HT-29 (cell line): ENCODE results near the gene TMEM266. TPM values are rescaled to one million over a fixed set of nuclear protein-coding genes. Genes with fewer than 3 reads are reported as not detected.

Source experiments
- DNase-seq: peaks from one replicate; pipeline ENCODE4 v3.0.0-alpha.2; 2015; ENCODE audit warnings: low spot score
- total RNA-seq: library from RNA; depleted of rRNA; stranded (reverse); fragments of >200 nt; shearing (Covaris generic); gene quantifications from 2 replicates; pipeline ENCODE4 v1.2.3, GENCODE V29; 2014

TMEM266 gene
- total RNA-seq, 1 experiment from 2014 or later, result not detected

GRCh38 chr15:76127169-76127568 lies 67.4 kb downstream of the TMEM266 start:
- no peak for DNase-seq

GRCh38 chr15:76127880-76128279 lies 68.1 kb downstream of the TMEM266 start:
- no peak for DNase-seq

- no peak for DNase-seq
Observed at GRCh38 chr15:76134537-76134936, 74.8 kb downstream of the TMEM266 start.

DNA sequence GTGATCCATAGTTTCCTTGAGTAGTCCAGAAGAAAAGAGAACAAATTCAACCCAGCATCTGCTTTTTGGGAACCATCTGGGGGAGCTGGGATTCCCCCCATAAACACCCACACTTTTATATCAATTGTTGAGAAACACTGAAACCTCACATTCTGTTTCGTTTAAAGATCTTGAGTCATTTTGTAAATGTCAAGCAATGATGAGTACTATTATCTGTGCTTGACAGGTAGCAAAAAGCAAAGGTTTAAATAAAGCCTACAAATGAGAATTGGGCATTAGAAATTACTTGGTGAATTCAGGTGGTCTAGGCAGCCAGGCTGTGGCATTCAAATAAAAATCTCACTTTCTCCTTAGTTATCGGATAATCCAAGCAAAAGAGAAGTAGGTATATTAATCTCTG lies 75.7 kb downstream of the TMEM266 start:
- no peak for DNase-seq

DNA sequence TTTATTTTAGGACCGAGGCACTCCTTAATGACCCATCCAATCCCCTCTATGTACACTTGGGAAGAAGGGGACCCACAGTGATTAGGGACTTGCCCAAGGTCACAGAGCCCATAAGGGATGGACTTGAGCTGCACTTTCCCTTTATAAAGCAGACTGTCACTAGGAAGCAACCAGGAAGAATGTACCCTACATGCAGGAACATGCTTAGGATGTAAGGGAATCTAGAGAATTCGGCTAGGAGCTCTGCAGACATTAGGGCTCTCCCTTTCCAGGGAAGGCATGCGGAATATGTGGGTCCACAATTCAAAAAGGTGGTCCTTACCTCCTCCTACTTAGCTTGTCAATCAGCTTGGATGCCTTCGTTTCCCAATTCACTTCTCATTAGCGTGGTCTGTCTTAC lies 78.7 kb downstream of the TMEM266 start:
- no peak for DNase-seq

DNA sequence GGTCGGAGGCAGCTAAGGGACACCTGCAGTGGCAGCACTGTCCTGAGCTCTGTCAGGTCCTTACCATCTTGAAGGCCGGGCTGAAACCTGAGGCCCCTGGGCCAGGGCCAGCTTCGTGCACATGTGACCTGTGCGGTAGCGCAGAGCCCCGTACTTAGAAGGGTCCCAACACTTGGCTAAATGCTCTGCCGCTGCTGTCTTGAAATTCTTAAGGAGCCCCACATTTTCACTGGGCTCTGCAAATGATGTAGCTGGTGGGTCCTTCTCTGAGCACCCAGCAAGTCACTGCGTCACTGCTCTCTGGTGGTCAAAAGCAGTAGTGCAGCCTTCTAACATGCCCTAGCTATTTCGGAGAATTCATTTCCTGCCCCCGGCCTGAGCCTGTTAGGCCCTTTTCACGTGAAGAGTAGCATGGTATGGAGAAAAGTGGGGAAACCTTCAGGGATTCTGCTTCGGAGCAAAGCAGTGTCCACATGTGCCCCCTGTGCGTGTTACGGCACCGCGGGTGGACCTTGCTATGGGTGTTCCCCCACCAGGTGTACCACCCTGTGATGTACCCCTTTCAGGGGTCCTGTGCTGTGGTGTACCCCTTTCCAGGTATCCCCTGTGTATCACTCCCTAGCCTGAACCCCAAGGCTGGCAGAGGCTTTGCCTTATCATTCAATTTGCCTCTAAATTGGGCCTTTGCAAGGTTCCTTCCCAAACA lies 79.7 kb downstream of the TMEM266 start:
- peak; percentile 93 for DNase-seq

GRCh38 chr15:76140074-76140464 lies 80.3 kb downstream of the TMEM266 start:
- DNase-seq, result no peak

DNA sequence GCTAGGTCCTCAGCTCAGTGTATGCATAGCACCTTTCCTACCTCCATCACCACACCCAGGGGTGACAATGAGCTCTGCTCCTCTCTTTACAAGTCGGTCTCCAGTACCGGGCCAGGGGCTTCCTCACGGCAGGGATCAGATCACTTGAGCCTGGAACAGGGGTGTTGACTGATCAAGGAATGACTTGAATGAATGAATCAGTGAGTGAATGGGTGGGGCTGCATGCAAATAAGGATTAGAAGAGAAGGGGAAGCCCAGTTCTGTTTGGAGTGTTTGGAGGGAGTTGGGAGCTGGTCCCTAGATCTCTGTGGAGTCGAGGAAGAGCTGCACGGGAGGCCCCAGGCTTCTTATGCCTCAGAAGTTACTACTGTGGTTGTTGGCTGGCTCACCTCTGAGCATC lies 87.0 kb downstream of the TMEM266 start:
- no peak for DNase-seq

GRCh38 chr15:76147906-76148570 lies 88.3 kb downstream of the TMEM266 start:
- peak; percentile 61 for DNase-seq

DNA sequence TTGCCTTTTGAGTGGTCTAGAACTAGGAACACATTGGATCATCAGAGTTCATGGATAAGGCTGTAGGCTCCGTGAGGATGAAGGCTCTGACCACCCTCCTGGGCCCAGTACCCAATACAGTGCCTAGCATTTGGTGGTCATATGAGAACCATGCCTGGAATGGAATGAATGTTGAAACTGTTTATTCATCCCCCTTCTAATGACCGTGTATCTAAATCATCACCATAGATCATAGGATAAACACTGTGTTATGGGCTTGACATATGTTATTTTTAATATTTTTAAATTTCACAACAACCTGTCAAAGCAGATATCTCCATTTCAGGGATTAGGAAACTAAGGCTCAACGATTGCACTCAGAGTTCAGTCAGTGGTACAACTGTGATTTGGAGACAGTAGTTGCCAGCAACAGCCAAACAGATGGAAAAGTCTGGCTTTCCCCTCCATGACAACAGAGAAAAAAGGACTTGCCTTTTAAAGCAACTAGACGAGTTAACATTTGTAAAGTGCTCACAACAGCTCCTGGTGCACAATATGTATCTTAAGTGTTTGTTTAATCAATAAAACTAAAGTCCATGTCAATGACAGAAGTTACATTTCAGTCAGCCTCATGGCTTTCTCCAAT lies 89.6 kb downstream of the TMEM266 start:
- no peak for DNase-seq

- DNase-seq, result no peak
Observed at GRCh38 chr15:76150513-76150912, 90.7 kb downstream of the TMEM266 start.

- peak; percentile 93 for DNase-seq
Observed at GRCh38 chr15:76150971-76151598, 91.3 kb downstream of the TMEM266 start.

- DNase-seq, result no peak
Observed at GRCh38 chr15:76151599-76151974, 91.8 kb downstream of the TMEM266 start.

GRCh38 chr15:76152197-76152596 lies 92.4 kb downstream of the TMEM266 start:
- no peak for DNase-seq

DNA sequence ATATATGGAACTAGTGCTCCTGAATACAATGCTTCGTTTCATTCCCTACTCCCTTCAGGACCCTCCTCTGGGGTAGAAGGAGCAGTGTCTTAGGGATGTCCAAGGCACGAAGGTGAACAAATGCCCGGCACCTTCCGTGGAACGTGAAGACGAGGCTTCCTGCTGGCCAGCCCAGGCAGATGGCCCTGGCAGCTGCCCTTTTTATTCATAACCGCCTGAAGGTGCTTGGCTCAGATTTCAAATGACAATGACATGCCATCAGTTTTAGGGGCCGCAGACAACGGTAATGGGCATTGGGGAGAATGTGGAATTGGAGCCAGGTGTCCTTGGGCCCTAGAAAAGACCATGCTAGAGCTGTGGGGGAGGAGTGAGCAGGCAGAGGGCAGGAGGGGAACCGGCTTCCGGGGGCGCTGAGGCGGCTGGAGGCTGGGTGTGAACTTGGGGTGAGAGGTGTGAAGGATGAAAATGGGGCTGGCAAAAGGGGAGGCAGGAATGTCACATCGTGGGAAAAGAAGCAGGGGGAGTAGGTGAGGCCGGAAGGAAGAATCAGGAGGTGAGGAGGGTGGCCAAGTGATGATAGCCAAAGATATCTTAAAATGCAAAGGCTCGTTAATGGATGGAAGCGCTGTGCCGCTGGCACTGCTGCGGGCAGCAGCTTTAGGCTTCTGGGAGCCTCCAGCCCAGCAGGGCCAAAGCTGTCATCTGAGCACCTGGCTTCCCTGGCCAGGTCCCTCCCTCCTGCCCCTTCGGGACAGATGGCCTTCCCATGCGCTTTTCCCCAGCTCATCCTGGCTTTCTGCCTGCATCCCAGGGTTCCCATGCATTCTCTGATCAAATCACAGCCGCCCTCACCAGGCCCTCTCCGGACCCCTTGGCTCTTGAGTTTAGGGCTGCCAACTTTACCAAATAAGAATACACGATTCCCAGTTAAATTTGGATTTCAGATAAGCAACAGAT lies 93.7 kb downstream of the TMEM266 start:
- DNase-seq, result no peak

GRCh38 chr15:76155731-76156130 lies 95.9 kb downstream of the TMEM266 start:
- DNase-seq, result no peak

DNA sequence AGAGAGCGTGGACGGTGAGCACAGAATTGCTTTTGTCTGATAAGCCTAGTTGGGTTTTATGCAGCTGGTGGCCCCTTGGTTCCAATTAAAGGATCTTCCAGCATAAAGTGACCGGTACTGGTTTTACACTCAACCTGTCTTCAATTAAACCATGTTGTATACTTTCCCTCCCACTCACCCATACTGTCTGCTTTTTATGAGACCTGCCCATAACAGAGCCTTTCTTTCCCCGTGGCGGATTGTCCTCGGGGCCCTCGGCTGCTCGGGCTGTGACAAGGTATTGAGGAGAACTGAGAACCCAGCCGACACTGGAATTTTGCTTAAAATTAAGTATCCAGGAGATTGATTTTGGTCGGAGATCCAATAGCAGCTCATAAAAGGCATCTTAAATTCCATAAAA lies 98.4 kb downstream of the TMEM266 start:
- DNase-seq, result no peak

- no peak for DNase-seq
Observed at GRCh38 chr15:76158815-76159214, 99.0 kb downstream of the TMEM266 start.

DNA sequence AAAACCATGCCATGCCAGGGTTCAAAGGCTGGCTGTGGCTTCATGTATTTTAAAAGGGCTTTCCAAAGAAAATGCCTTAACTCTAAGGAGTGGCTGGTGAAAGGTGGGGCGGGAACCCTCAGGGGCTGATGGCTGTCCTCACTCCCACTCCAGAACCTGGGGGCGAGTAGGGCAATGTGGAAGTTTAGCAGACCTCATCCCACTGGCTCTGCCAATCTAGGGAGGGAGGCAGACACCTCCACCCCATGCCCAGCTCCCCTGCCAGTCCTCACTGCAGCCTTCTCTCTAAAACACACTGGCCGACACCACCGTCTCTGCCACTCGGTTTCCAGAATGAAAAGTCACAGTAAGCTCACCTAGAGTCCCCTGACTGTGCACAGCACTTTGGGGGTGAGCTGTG lies 99.5 kb downstream of the TMEM266 start:
- DNase-seq, result no peak

- DNase-seq, result no peak
Observed at GRCh38 chr15:76160426-76161152, 100.8 kb downstream of the TMEM266 start.
